GM12865 (cell line): ENCODE data around the gene PYCR2.
"Not testable (repeated sequence)": the region's sequence is repeated elsewhere in the genome, so short reads cannot be mapped to it uniquely, and the experiment has no call there.

ENCODE experiments used
- DNase-seq: peaks from one replicate; pipeline ENCODE4 v3.0.0; 2010; ENCODE audit warnings: low read depth
- H3K4me3 ChIP-seq: 2 replicates; pipeline ENCODE4 v1.5.1; 2011; ENCODE audit warnings: mild to moderate bottlenecking, low read depth, low read length, control low read depth
- CTCF ChIP-seq: IDR thresholded peaks from 2 replicates; pipeline ENCODE4 v1.5.1; 2011; ENCODE audit warnings: low read length, control low read depth, low read depth, inconsistent platforms; ENCODE audit not compliant: insufficient read depth; ENCODE audit errors: missing control alignments

The PYCR2 gene

GRCh38 chr1:225923692-225924555, at the start of gene PYCR2:
Gene PYCR2, minus strand, starts transcription at chr1:225924250. Its CDS starts 140 bp downstream, at chr1:225924110.
- H3K4me3 ChIP-seq = peak within 1 kb of the TSS; percentile 91
- TF ChIP-seq CTCF = no peak
- peak; percentile 98 for DNase-seq

DNA sequence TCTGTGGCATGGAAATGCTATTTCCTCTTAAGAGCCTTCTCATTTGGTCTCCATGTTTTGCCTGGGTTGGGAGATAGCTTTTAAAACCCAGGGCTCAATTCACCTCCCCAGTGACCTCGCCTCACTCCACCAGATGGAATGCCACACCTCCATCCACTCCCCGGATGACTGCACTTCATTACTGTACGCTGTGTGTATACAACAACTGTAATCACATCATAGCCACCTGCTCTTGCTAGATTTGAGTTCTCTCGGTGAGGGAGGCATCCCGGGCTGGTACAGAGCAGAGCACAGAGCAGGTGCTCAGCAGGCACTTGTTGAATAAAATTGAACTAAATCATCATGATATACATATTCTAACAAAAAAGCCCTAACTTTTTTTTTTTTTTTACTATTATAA, 49.1 kb upstream of the PYCR2 start:
- no peak overlapping the region for H3K4me3 ChIP-seq
- DNase-seq = no peak
- no peak for TF ChIP-seq CTCF

GRCh38 chr1:225972344-225973152, 48.5 kb upstream of the PYCR2 start:
- DNase-seq = no peak
- H3K4me3 ChIP-seq = no peak overlapping the region
- TF ChIP-seq CTCF = no peak

- not testable (repeated sequence) for H3K4me3 ChIP-seq, DNase-seq
Measured at GRCh38 chr1:225970592-225971157, 46.6 kb upstream of the PYCR2 start.

GRCh38 chr1:225969751-225970150, 45.7 kb upstream of the PYCR2 start:
- not testable (repeated sequence) for DNase-seq

GRCh38 chr1:225965231-225965630, 41.2 kb upstream of the PYCR2 start:
- no peak for DNase-seq
- H3K4me3 ChIP-seq = no peak overlapping the region
- TF ChIP-seq CTCF = no peak

More at GRCh38 chr1:225969751-225970150, 45.7 kb upstream of the PYCR2 start:
- not testable (repeated sequence) for H3K4me3 ChIP-seq

- DNase-seq = no peak
- no peak overlapping the region for H3K4me3 ChIP-seq
- TF ChIP-seq CTCF = no peak
Measured at GRCh38 chr1:225963735-225964530, 39.9 kb upstream of the PYCR2 start.
